HG02678 (cell line): ENCODE results near the gene HSPG2.
"Not testable (repeated sequence)": the region's sequence is repeated elsewhere in the genome, so short reads cannot be mapped to it uniquely, and the experiment has no call there.

Experiments used
- ATAC-seq: cut with Tn5 transposase; IDR thresholded peaks from one replicate; pipeline ENCODE4 v1.9.1; 2021; ENCODE audit warnings: mild to moderate bottlenecking, moderate library complexity; ENCODE audit not compliant: unreplicated experiment

Gene HSPG2

GRCh38 chr1:21830792-21831453 is 106.2 kb downstream of the HSPG2 start:
- ATAC-seq = no peak

GRCh38 chr1:21829294-21829693 is 107.8 kb downstream of the HSPG2 start:
- ATAC-seq = no peak

- ATAC-seq = no peak
Observed at GRCh38 chr1:21828506-21829210, 108.5 kb downstream of the HSPG2 start.

- ATAC-seq = no peak
Observed at GRCh38 chr1:21828075-21828474, 109.0 kb downstream of the HSPG2 start.

GRCh38 chr1:21827141-21827679 is 109.9 kb downstream of the HSPG2 start:
- no peak for ATAC-seq

GRCh38 chr1:21826694-21827093 is 110.4 kb downstream of the HSPG2 start:
- not testable (repeated sequence) for ATAC-seq

- no peak for ATAC-seq
Observed at GRCh38 chr1:21825393-21825792, 111.7 kb downstream of the HSPG2 start.

GRCh38 chr1:21824926-21825325 is 112.2 kb downstream of the HSPG2 start:
- ATAC-seq = no peak

- ATAC-seq = no peak
Observed at GRCh38 chr1:21823980-21824702, 113.0 kb downstream of the HSPG2 start.

- no peak for ATAC-seq
Observed at GRCh38 chr1:21823206-21823979, 113.7 kb downstream of the HSPG2 start.

GRCh38 chr1:21822349-21822748 is 114.8 kb downstream of the HSPG2 start:
- no peak for ATAC-seq

- no peak for ATAC-seq
Observed at GRCh38 chr1:21821385-21822019, 115.6 kb downstream of the HSPG2 start.

GRCh38 chr1:21820597-21821232 is 116.4 kb downstream of the HSPG2 start:
- ATAC-seq = no peak

- no peak for ATAC-seq
Observed at GRCh38 chr1:21818656-21819055, 118.5 kb downstream of the HSPG2 start.

- ATAC-seq = no peak
Observed at GRCh38 chr1:21816602-21817302, 120.4 kb downstream of the HSPG2 start.

- no peak for ATAC-seq
Observed at GRCh38 chr1:21815724-21816321, 121.3 kb downstream of the HSPG2 start.

GRCh38 chr1:21814981-21815582 is 122.0 kb downstream of the HSPG2 start:
- ATAC-seq = no peak

- ATAC-seq = peak; percentile 55
Observed at GRCh38 chr1:21814241-21814918, 122.7 kb downstream of the HSPG2 start.
